COLO829 (cell line): ENCODE data around the gene AMIGO1.
A peak's percentile ranks its signal among the peaks of the same experiment; 100 is the strongest.
"Not testable (repeated sequence)": the region's sequence is repeated elsewhere in the genome, so short reads cannot be mapped to it uniquely, and the experiment has no call there.

Experiments used
- DNase-seq: peaks from one replicate; pipeline ENCODE4 v3.0.0; 2012; ENCODE audit warnings: low spot score

Gene AMIGO1

DNA sequence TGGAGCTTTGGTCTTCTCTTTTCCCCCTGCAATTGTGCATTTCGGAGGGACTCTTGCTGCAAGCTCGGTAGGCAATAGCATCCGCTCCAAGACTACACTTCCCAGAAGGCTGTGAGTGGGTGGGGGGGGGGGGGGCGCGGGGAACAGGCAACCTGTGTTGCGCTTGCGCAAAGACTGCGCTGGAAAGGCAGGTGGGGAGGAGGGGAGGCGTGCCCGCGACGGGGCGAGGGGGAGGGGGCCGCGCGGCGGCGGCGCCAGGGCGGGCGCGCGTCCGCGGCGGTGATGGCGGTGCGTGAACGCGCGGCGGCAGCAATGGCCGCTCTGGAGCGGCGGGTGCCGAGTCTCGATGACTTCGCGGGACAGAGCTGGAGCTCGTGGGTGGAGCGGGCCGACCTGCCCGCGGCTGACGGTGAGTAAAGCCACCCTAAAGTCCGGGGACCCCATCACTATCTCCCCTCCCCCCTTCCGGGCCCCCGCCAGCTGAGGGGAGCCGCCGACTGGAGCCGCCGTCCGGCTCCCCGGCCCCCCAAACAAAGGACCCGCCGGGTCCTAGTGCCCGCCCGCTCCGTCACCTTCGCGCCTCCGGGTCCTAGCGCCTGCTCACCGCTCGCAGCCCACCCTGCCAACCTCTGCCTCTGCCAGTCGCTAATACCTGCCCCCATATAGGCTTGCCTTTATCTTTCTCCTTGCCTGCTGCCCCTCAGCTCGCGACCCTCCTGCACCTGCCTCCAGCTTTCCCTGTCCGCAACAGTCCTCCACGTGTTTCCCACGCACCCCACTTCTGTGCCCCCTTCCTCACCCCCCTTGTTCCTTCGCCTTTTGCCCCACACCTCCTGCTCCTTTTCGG, 25.6 kb downstream of the AMIGO1 start, which contains the start of gene ATXN7L2:
Gene ATXN7L2, plus strand, starts transcription at position 234 of the 847 bp plus-strand sequence. Its CDS starts 49 bp downstream, at position 283.
- DNase-seq = peak; percentile 97

DNA sequence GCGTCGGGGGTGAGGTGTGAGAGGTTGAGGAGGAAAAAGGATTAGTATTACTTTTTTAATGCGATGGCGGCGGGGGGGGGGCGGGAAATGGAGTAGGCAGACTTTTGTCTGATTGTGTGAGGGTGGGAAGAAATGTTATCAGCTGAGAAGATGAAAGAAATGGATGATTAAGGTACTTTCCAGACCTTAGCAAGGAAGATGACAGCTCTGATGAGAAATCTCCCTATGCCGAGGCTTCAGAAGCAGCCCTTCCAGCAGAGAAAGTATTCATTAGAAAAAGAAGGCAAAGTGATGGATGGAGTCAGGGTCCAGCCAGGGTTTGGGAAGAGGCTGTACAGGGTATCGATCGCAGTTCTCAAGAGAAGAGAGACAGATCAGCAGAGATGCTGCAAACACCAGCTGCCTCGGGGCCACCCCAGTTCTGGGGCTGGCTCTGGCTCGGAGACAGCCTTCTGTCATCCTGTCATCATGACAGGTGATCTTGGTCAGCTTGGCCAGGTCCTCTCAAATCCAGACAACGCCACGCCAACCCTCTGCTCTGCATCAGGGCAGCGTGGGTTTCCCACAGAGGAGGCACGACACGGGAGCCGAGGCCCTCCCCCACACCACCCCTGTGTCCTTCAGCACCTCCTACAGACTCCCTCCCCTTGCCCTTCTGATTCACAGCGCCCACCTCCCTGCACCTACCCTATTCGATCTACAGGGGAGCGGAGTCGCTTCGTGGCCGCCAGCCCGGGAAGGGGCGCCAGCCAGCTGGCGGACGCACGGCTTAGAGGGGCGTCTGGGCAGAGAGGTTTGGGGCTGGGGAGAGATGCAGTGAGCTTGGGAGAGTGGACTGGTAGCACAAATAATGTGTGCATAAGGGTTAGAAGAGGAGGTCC, 26.5 kb downstream of the AMIGO1 start:
- DNase-seq = no peak

DNA sequence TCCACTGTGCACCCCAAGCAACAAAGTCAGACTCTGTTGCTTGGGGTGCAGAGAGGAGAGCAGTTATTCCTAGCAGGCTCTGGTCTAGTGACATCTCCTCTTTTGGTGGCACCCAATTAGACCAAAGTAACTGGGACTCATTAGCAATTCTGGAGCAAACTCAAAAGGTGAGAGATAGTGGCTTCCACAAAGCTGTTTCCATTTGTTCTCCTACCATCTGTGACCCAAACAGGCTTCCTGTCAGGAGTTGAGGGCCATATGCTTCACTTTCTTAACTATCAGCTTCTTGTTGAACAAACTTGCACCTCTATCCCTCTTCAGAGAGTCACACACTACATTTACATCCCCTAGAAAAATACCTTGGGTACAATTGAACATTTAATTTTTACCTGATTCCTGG, 27.3 kb downstream of the AMIGO1 start:
- no peak for DNase-seq

DNA sequence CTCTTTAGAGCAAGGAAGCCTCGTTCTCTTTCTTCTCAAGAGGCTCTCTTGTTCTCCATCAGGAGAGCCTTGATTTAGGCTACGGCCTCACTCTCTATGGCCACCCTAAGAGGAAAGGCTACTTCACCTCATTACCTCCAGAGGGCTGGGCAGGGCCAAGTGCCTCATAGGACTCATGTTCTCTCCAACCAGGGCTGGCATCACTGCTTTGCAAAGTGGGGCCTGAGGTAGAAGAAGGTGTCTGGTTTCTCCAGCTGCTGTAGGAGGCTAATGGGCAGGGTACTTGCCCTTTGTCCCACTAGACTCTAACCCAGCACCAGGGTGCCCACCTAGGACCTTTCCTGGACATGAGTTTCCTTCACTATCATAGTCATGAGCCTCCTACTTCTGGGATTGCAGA, 27.9 kb downstream of the AMIGO1 start:
- no peak for DNase-seq

DNA sequence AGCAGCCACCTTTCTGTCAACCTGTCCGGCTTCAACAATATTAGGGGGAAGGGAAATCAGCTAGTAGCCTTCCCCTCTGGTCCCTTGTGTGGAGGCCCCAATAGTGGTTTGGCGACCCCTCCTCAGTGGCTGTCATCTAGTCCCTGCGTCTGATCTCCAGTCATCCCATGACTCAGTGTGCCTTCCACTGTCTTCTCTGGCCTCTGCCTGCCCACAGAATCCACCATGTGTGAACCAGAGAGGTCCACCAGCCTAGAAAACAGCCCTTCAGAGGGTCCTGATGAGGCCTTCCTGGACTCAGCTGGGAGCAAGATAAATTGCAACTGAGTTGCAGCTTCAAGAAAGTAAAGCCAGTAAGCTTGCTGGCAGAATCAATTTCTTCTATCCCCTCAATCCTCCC, 29.6 kb downstream of the AMIGO1 start:
- no peak for DNase-seq

DNA sequence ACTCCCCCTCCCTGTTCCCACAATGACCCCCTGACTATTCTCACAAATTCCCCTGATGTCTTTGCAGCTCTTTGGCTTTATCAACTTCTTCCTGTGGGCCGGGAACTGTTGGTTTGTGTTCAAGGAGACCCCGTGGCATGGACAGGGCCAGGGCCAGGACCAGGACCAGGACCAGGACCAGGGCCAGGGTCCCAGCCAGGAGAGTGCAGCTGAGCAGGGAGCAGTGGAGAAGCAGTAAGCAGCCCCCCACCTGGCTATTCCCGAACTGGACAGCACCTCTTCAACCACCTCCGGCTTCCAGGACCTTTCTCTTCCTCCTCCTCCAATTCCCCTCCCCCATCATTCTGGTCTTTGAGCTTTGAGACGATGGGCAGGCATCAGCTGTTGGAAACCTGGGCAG, 30.2 kb downstream of the AMIGO1 start:
- no peak for DNase-seq

- no peak for DNase-seq
These were observed 30.7 kb downstream of the AMIGO1 start for GRCh38 chr1:109478806-109479205.

- no peak for DNase-seq
These were observed 31.7 kb downstream of the AMIGO1 start for GRCh38 chr1:109477821-109478220.

DNA sequence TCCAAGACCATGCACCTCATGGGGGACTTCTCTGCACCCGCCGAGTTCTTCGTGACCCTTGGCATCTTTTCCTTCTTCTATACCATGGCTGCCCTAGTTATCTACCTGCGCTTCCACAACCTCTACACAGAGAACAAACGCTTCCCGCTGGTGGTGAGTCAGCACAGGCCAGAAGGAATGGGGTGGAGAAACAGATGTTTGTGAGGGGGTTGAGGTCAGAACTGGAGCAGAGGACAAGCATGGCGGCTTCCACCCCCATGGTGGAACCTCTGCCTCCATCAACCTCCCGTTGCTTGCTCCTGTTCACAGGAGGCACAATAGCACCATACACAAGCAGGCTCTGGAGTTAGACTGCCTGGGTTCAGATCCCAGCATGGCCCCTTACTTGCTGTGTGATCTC, 32.7 kb downstream of the AMIGO1 start:
- no peak for DNase-seq

DNA sequence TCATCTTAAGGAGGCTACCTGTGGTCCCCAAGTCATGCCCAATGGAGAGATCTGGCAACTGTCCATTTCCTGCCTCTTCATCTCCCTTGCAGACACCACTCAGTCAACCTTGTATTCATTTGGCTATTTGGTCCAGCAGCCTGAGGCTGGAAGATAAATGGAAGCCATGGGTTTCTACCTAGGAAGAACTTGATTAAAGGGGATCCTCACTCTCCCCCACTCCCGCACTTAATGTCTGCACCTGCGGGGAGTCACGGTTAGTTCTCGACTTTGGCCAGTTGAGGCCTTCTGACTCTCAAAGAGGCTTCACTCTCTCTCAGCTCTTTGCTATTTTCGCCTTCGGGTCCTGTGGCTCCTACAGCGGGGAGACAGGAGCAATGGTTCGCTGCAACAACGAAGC, 34.3 kb downstream of the AMIGO1 start:
- DNase-seq = no peak

- no peak for DNase-seq
These were observed 34.8 kb downstream of the AMIGO1 start for GRCh38 chr1:109474697-109475096.

GRCh38 chr1:109473284-109474057, 36.1 kb downstream of the AMIGO1 start:
- DNase-seq = not testable (repeated sequence)

- no peak for DNase-seq
These were observed 36.7 kb downstream of the AMIGO1 start for GRCh38 chr1:109472779-109473178.

- DNase-seq = no peak
These were observed 39.3 kb downstream of the AMIGO1 start for GRCh38 chr1:109470245-109470644.

- no peak for DNase-seq
These were observed 40.6 kb downstream of the AMIGO1 start for GRCh38 chr1:109468903-109469302.

DNA sequence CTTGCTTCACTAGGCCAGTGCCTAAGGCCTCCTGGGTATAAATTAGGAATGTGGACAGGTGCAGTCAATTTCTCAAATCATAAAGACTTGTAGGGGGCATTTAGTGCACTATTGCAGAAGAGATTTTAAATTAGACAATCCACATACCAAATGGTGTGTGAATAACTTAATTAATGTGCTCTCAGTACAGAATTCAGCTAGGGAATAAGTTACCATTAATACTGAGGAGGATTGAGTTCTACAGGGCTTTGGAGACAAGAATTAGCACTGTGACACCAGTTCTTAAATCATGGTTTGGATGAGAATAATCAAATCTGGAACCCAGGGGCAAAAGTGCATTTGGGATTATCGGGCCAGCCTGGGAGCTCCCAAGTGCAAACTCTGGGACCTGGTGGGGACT, 41.5 kb downstream of the AMIGO1 start:
- no peak for DNase-seq

DNA sequence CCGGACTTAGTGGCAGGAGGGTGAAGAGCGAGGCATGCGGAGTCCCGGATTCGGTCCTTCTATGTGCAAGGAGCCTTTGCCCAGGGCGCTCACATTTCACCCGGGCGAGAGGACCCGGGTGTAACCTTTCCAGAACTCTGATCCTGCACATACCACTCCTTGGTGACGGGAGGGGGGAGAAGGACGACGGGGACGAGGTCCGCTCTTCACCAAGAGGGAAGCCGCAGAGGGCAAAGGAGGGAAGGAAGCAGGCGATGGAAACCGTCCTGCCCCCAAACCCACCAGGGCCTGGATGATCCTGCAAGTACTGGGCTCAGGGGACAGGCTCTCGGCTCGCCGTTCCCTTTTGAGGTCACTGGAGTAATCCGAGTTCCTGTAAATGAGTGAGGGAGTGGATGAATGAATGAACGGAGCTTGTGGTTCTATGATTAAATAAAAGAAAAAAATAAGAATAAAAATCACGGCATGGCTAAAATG, 42.2 kb downstream of the AMIGO1 start:
- no peak for DNase-seq

DNA sequence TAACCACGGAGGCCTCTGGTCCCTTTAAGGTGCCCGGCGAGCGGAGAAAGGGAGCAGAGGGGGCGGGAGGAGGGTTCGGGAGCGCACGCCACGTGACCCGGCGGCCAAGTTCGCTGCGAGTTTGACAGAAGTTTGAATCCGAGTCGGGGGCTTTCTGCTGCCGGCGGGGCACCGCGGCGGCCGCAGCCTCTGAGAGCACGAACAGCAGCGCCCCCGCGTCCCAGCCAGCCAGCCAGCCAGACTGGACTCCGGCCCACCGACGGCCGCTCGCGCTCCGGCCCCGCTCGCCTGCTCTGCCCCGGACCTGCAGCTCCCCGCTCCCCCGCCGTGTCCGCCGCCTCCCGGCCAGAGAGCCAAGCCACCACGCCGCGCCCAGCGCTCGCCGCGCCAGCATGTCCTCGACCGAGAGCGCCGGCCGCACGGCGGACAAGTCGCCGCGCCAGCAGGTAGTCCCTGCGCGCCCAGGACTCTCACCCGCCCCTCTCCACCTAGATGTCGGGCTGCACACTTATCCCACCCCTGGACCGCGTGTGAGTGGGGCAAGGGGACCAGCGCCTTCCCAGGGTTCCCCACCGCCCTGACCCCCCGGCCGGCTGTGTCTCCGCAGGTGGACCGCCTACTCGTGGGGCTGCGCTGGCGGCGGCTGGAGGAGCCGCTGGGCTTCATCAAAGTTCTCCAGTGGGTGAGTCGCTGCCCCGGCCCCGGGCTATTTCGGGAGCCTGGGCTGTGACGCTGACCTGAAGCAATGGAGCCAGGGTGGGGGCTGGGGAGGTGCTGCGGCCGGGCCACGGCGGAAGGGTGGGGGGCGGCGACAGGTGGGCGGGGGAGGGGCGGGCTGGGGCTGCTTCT, 42.9 kb downstream of the AMIGO1 start, which contains the start of gene SYPL2:
Gene SYPL2, plus strand, starts transcription at position 95 of the 849 bp plus-strand sequence. Its CDS starts 298 bp downstream, at position 393.
- no peak for DNase-seq

- DNase-seq = no peak
These were observed 43.4 kb downstream of the AMIGO1 start for GRCh38 chr1:109466125-109466451.

- DNase-seq = no peak
These were observed 51.7 kb downstream of the AMIGO1 start for GRCh38 chr1:109457819-109458218.

GRCh38 chr1:109454497-109455133, 54.9 kb downstream of the AMIGO1 start:
- DNase-seq = no peak
